SK-N-SH treated with all-trans-retinoic acid at 6 μM for 48 hours (cell line): ENCODE measurements around the gene P2RX3.

Source experiments
- ATAC-seq: fragments of 200-7000 bp; cut with Tn5 transposase; 3 replicates; pipeline ENCODE4 v1.9.1; 2020; ENCODE audit warnings: mild to moderate bottlenecking, moderate library complexity
- ESRRG ChIP-seq: fragments of 250-450 bp; sonication (Bioruptor Pico); IDR thresholded peaks from 2 replicates; pipeline ENCODE4 v1.6.1; 2021; ENCODE audit warnings: mild to moderate bottlenecking
- GLIS3 ChIP-seq: fragments of 250-450 bp; sonication (Bioruptor Pico); IDR thresholded peaks from 2 replicates; pipeline ENCODE4 v1.5.0; 2020; ENCODE audit warnings: mild to moderate bottlenecking, moderate library complexity
- ISL1 ChIP-seq: fragments of 250-450 bp; sonication (Bioruptor Pico); IDR thresholded peaks from 2 replicates; pipeline ENCODE4 v2.1.2; 2022; ENCODE audit warnings: mild to moderate bottlenecking, moderate library complexity
- OSR1 ChIP-seq: fragments of 250-450 bp; sonication (Bioruptor Pico); IDR thresholded peaks from 2 replicates; pipeline ENCODE4 v1.8.0; 2022; ENCODE audit warnings: moderate library complexity, mild to moderate bottlenecking, inconsistent platforms
- PPARA ChIP-seq: fragments of 250-450 bp; sonication (Bioruptor Pico); IDR thresholded peaks from 2 replicates; pipeline ENCODE4 v1.5.0; 2020; ENCODE audit warnings: mild to moderate bottlenecking, borderline replicate concordance
- RARB ChIP-seq: fragments of 250-450 bp; sonication (Bioruptor Pico); IDR thresholded peaks from 2 replicates; pipeline ENCODE4 v1.8.0; 2021; ENCODE audit warnings: mild to moderate bottlenecking, moderate library complexity
- SNAI2 ChIP-seq: fragments of 250-450 bp; sonication (Bioruptor Pico); IDR thresholded peaks from 2 replicates; pipeline ENCODE4 v1.5.0; 2020; ENCODE audit warnings: mild to moderate bottlenecking, moderate library complexity
- TCF4 ChIP-seq: fragments of 250-450 bp; sonication (Bioruptor Pico); IDR thresholded peaks from 2 replicates; pipeline ENCODE4 v1.8.0; 2021; ENCODE audit warnings: mild to moderate bottlenecking, moderate library complexity, borderline replicate concordance
- TOX ChIP-seq: fragments of 250-450 bp; sonication (Bioruptor Pico); IDR thresholded peaks from 2 replicates; pipeline ENCODE4 v1.8.0; 2021; ENCODE audit warnings: mild to moderate bottlenecking, moderate library complexity, borderline replicate concordance
- ZC3H10 ChIP-seq: fragments of 250-450 bp; sonication (Bioruptor Pico); IDR thresholded peaks from 2 replicates; pipeline ENCODE4 v1.5.1; 2021; ENCODE audit warnings: mild to moderate bottlenecking, moderate library complexity
- ZFP3 ChIP-seq: fragments of 250-450 bp; sonication (Bioruptor Pico); IDR thresholded peaks from 2 replicates; pipeline ENCODE4 v1.5.0; 2020; ENCODE audit warnings: mild to moderate bottlenecking, moderate library complexity
- ZNF565 ChIP-seq: fragments of 450-650 bp; formaldehyde crosslinking; conservative IDR thresholded peaks from 2 replicates; pipeline ENCODE4 v1.5.0; 2020; ENCODE audit warnings: low read depth, mild to moderate bottlenecking, moderate library complexity
- ZNF70 ChIP-seq: fragments of 450-650 bp; formaldehyde crosslinking; IDR thresholded peaks from 2 replicates; pipeline ENCODE4 v1.5.0; 2020; ENCODE audit warnings: mild to moderate bottlenecking, moderate library complexity
- ZNF8 ChIP-seq: fragments of 450-650 bp; formaldehyde crosslinking; IDR thresholded peaks from 2 replicates; pipeline ENCODE4 v1.5.0; 2020; ENCODE audit warnings: mild to moderate bottlenecking, moderate library complexity
- TF ChIP-seq, protein P1 (sequence below): fragments of 250-450 bp; sonication (Bioruptor Pico); IDR thresholded peaks from 2 replicates; pipeline ENCODE4 v1.8.0; 2021; ENCODE audit warnings: low read depth, mild to moderate bottlenecking, moderate library complexity, borderline replicate concordance
- TF ChIP-seq, protein P2 (sequence below): fragments of 250-450 bp; sonication (Bioruptor Pico); IDR thresholded peaks from 2 replicates; pipeline ENCODE4 v1.5.1; 2020; ENCODE audit warnings: low read depth, mild to moderate bottlenecking, moderate library complexity
- TF ChIP-seq, protein P3 (sequence below): fragments of 250-450 bp; sonication (Bioruptor Pico); IDR thresholded peaks from 2 replicates; pipeline ENCODE4 v1.8.0; 2020; ENCODE audit warnings: mild to moderate bottlenecking, moderate library complexity, borderline replicate concordance
- TF ChIP-seq, protein P4 (sequence below): fragments of 250-450 bp; sonication (Bioruptor Pico); IDR thresholded peaks from 2 replicates; pipeline ENCODE4 v1.5.1; 2021; ENCODE audit warnings: mild to moderate bottlenecking, moderate library complexity
- TF ChIP-seq, protein P5 (sequence below): fragments of 250-450 bp; sonication (Bioruptor Pico); IDR thresholded peaks from 2 replicates; pipeline ENCODE4 v1.5.0; 2020; ENCODE audit warnings: mild to moderate bottlenecking, moderate library complexity

P2RX3 gene

DNA sequence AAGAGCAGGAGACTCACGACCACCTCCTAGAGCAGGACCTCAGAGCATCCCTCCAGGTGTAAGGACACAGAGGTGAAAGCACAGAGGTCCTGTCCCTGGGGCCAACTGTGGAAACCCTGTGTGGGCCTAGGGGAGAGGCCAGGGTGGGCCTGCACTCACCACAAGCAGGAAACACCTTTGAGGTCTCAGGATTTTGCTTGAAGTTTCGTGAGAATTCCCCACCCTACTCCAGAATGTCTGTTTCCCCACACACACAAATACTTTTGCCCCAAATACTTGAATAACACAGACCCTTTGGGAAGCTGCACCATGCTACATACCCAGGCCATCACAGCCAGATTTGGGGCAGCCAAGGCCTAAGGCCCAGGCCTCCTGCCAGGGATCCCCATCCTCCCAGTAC lies 70.6 kb downstream of the P2RX3 start:
- ATAC-seq, result no peak
- TF ChIP-seq TOX (CRISPR knock-in tag), result no peak
- TF ChIP-seq ZNF8 (CRISPR knock-in tag), result no peak
- TF ChIP-seq GLIS3 (CRISPR knock-in tag), result no peak
- TF ChIP-seq ZNF565, result no peak
- no peak for TF ChIP-seq ISL1 (CRISPR knock-in tag)
- TF ChIP-seq SNAI2 (CRISPR knock-in tag), result no peak
- TF ChIP-seq OSR1, result no peak
- TF ChIP-seq ESRRG, result no peak
- TF ChIP-seq TCF4 (CRISPR knock-in tag), result no peak

DNA sequence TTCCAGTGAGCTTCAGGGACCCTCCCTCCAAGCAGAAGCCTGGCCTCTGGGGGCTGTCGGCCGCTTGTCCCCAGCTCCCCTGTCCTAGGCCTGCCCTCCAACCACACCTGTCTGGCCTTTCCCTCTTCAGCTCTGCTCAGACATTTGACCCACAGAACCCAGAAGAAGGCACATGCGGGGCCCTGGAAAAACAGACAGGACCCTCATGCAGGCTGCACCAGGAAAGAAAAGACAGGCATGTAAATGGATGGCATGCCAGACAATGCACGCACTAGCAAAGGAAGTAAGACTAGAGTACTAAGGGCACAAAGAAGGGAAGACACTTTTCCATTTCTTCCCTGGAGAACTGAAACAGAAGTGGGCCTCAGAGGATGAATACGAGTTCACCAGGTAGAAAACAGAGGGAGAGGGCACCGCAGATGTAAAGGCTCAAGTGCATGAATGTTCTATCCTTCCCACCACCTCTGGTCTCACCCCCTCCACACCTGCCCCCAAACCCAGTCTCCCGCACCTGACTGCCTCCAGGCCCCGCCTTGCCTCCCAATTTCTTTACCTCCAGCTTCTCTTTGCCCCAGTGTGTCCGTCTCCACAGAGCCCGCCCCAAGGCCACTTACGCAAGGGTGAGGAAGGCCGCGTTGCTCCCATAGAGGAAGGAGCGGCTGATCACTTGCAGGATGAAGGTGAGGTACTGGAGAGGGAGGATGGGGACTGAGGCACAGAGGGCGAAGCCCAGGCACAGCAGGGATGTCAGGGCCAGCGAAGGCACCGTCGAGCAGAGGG lies 71.4 kb downstream of the P2RX3 start:
- no peak for ATAC-seq
- TF ChIP-seq ZFP3 (CRISPR knock-in tag) (no peak), SNAI2 (CRISPR knock-in tag) (no peak), ESRRG (no peak), ZC3H10 (CRISPR knock-in tag) (no peak), ZNF70 (no peak), TCF4 (CRISPR knock-in tag) (no peak), ZNF8 (CRISPR knock-in tag) (no peak), TOX (CRISPR knock-in tag) (no peak), GLIS3 (CRISPR knock-in tag) (no peak)
- TF ChIP-seq, protein P1, sequence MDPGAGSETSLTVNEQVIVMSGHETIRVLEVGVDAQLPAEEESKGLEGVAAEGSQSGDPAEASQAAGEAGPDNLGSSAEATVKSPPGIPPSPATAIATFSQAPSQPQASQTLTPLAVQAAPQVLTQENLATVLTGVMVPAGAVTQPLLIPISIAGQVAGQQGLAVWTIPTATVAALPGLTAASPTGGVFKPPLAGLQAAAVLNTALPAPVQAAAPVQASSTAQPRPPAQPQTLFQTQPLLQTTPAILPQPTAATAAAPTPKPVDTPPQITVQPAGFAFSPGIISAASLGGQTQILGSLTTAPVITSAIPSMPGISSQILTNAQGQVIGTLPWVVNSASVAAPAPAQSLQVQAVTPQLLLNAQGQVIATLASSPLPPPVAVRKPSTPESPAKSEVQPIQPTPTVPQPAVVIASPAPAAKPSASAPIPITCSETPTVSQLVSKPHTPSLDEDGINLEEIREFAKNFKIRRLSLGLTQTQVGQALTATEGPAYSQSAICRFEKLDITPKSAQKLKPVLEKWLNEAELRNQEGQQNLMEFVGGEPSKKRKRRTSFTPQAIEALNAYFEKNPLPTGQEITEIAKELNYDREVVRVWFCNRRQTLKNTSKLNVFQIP (CRISPR knock-in tag), result no peak
- TF ChIP-seq, protein P2, sequence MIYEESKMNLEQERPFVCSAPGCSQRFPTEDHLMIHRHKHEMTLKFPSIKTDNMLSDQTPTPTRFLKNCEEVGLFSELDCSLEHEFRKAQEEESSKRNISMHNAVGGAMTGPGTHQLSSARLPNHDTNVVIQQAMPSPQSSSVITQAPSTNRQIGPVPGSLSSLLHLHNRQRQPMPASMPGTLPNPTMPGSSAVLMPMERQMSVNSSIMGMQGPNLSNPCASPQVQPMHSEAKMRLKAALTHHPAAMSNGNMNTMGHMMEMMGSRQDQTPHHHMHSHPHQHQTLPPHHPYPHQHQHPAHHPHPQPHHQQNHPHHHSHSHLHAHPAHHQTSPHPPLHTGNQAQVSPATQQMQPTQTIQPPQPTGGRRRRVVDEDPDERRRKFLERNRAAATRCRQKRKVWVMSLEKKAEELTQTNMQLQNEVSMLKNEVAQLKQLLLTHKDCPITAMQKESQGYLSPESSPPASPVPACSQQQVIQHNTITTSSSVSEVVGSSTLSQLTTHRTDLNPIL, result no peak
- TF ChIP-seq, protein P3, sequence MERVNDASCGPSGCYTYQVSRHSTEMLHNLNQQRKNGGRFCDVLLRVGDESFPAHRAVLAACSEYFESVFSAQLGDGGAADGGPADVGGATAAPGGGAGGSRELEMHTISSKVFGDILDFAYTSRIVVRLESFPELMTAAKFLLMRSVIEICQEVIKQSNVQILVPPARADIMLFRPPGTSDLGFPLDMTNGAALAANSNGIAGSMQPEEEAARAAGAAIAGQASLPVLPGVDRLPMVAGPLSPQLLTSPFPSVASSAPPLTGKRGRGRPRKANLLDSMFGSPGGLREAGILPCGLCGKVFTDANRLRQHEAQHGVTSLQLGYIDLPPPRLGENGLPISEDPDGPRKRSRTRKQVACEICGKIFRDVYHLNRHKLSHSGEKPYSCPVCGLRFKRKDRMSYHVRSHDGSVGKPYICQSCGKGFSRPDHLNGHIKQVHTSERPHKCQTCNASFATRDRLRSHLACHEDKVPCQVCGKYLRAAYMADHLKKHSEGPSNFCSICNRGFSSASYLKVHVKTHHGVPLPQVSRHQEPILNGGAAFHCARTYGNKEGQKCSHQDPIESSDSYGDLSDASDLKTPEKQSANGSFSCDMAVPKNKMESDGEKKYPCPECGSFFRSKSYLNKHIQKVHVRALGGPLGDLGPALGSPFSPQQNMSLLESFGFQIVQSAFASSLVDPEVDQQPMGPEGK, result no peak
- TF ChIP-seq, protein P4, sequence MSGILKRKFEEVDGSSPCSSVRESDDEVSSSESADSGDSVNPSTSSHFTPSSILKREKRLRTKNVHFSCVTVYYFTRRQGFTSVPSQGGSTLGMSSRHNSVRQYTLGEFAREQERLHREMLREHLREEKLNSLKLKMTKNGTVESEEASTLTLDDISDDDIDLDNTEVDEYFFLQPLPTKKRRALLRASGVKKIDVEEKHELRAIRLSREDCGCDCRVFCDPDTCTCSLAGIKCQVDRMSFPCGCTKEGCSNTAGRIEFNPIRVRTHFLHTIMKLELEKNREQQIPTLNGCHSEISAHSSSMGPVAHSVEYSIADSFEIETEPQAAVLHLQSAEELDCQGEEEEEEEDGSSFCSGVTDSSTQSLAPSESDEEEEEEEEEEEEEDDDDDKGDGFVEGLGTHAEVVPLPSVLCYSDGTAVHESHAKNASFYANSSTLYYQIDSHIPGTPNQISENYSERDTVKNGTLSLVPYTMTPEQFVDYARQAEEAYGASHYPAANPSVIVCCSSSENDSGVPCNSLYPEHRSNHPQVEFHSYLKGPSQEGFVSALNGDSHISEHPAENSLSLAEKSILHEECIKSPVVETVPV, result no peak
- TF ChIP-seq, protein P5, sequence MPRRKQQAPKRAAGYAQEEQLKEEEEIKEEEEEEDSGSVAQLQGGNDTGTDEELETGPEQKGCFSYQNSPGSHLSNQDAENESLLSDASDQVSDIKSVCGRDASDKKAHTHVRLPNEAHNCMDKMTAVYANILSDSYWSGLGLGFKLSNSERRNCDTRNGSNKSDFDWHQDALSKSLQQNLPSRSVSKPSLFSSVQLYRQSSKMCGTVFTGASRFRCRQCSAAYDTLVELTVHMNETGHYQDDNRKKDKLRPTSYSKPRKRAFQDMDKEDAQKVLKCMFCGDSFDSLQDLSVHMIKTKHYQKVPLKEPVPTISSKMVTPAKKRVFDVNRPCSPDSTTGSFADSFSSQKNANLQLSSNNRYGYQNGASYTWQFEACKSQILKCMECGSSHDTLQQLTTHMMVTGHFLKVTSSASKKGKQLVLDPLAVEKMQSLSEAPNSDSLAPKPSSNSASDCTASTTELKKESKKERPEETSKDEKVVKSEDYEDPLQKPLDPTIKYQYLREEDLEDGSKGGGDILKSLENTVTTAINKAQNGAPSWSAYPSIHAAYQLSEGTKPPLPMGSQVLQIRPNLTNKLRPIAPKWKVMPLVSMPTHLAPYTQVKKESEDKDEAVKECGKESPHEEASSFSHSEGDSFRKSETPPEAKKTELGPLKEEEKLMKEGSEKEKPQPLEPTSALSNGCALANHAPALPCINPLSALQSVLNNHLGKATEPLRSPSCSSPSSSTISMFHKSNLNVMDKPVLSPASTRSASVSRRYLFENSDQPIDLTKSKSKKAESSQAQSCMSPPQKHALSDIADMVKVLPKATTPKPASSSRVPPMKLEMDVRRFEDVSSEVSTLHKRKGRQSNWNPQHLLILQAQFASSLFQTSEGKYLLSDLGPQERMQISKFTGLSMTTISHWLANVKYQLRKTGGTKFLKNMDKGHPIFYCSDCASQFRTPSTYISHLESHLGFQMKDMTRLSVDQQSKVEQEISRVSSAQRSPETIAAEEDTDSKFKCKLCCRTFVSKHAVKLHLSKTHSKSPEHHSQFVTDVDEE (CRISPR knock-in tag), result no peak

DNA sequence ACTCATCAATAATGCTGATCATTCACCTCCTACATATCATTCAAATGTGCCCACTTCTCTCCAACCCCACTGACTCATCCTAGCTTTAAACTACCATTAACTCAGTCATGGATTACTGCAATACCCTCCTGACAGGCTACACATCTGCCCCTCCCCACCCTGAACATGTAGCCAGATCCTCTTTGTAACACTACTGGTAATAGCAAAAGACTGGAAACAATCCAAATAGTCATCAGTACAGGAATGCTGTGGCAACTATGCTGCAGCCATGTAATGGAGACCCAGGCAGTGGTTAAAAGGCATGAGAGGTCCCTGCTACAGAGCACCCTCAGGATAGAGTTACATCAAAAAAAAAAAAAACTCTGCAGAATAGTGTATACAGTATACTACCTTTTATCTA lies 72.1 kb downstream of the P2RX3 start:
- TF ChIP-seq, protein P2, result no peak
- TF ChIP-seq ZFP3 (CRISPR knock-in tag), result no peak
- TF ChIP-seq PPARA, result no peak
- no peak for TF ChIP-seq RARB (CRISPR knock-in tag)
- TF ChIP-seq, protein P1 (CRISPR knock-in tag), result no peak
- TF ChIP-seq ZNF8 (CRISPR knock-in tag), result no peak
- TF ChIP-seq GLIS3 (CRISPR knock-in tag), result no peak
- no peak for TF ChIP-seq OSR1
- TF ChIP-seq ESRRG, result no peak
- ATAC-seq, result peak; percentile 18; the same call in 1 of the 3 replicates
